Measurements from ENCODE around the gene FBXL14.

Gene FBXL14

DNA sequence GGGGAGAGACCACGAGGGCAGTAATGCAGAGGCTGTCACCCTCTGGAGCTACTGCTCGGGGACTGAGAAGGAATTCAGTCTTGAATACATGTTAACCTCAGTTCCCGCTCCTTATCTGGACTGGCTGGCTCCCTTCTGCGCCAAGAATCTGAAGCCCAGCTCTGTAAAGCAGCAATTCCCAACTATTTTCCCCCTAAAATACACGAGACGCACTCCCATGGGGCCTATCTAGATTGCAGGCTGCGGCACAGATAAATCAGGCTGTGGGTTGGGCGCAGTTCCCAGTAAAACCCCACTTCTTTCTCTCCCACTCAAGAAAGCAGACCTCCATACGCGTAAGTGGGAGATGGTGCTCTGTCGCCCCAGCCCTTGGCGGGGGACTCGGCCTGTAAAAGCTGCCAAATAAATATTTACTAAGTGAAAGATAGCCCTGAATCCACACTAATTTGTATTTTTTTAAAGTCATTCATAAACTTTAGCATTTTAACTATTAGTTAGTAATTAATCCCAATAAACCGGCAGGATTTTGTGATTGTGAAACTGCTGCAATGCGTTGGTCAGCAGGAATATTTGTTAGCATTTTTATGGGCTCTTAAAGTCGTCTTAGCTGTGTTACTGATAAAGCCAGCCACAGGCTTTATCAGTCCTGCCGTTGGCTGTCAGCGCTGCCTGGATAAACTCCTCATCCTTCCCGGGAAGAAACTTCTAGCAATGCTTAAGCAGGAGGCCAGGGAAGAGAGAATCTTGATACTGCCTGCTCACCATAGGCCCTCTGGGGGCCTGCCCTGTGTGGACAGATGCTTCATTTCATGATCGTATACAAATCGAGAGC lies 17.8 kb downstream of the FBXL14 start:
- Histone ChIP-seq H3K4ac (ENCODE audit: low read depth in 1 of 2, low read length in 2 of 2) (peak overlapping the region; percentile 24 to 46), H3K14ac (ENCODE audit: low read length in 2 of 2) (peak overlapping the region in 1 of 2 experiments; percentile 18), H3K4me1 (ENCODE audit: control insufficient read depth, insufficient read depth, low read depth, low read length) (peaks cover 34% of the 10 kb centered on the region), H3K23ac (ENCODE audit: low read length in 2 of 2) (no peak overlapping the region), H2AK5ac (ENCODE audit: low read length, severe bottlenecking) (no peak overlapping the region), H3K79me1 (replicated peaks; ENCODE audit: low read length, poor library complexity, severe bottlenecking) (peaks cover 17% of the 10 kb centered on the region), H3K4me3 (ENCODE audit: insufficient read depth in 1 of 2, low read depth in 1 of 2, low read length in 2 of 2) (peak overlapping the region in 1 of 2 experiments; percentile 68), H2BK120ac (ENCODE audit: low read depth, low read length) (no peak overlapping the region), H3K9me3 (ENCODE audit: control insufficient read depth, low read length) (no peaks in the 10 kb centered on the region), H2BK15ac (ENCODE audit: low read depth, poor library complexity, severe bottlenecking) (no peak overlapping the region), H2BK12ac (ENCODE audit: low read length in 2 of 2) (peak overlapping the region; percentile 45 to 51), H4K8ac (ENCODE audit: low read length) (no peak overlapping the region), H3K27me3 (ENCODE audit: control insufficient read depth in 1 of 2, insufficient read depth in 1 of 2, low read length in 2 of 2) (no peaks in the 10 kb centered on the region), H3K18ac (ENCODE audit: low read depth in 1 of 2, low read length in 2 of 2) (peak overlapping the region; percentile 38 to 81), H3K9ac (ENCODE audit: low read length) (peak overlapping the region; percentile 69), H4K91ac (ENCODE audit: low read length) (peak overlapping the region; percentile 70), H2AFZ (ENCODE audit: low read depth, low read length) (no peak overlapping the region), H3K4me2 (ENCODE audit: low read length, poor library complexity, severe bottlenecking) (peak overlapping the region; percentile 23), H2BK5ac (ENCODE audit: low read depth, low read length, poor library complexity, severe bottlenecking) (no peak overlapping the region), H3K36me3 (ENCODE audit: control insufficient read depth in 1 of 2, insufficient read depth in 2 of 2, low read depth in 1 of 2, low read length in 2 of 2) (no peaks in the 10 kb centered on the region), H3K27ac (ENCODE audit: low read length, poor library complexity, severe bottlenecking) (peak overlapping the region; percentile 32)
- DNase-seq = peak; percentile 88
- WGBS = 29% methylated on average over 19 of the region's 21 CpGs

DNA sequence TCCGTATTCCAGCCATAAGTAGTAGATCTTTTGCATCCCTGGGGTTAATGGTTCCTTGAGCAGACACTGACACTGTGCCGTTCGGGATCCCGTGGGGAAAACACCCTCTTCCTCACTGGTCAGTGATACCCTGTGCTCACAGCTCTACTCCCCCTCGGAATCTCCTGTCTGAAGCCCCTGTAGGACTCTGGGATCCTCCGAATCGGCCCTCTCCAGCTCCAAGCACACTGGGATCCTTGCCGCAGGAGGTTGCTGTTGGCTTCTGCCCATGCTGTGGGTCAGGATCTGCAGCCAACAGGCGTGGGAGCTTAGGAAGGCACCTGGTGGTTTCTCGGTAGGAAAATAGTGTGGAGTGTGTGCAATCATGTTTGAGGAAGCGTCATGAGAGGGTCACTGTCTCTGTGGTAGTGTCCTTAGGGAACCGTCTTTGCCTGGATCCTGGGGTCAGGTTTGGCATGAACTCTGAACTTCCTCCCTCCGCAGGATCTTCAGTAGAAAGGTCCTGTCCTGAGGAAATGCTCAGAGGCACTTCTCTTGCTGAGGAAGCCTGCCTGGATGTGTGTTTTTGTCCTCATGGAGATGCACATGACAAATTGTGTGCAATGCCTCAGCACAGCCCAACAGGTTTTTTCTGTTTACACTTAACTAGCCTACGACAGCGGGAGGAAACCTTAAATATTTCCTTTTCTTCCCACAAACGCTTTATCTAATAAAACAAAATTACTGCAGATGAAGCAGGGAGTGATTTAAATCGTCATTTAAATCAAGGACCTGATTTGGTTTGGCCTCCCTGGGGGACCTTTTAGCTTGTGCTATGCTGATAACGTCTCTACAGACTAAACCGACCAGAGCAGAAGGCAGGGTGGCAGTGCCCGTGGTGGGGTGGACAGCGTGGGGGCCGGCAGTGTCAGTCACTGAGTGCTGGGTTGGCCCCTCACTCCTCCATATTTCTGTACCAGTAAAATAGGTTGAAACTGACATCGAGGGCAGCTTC lies 18.7 kb downstream of the FBXL14 start:
- 65% methylated on average over 23 of the region's 23 CpGs for WGBS
- Histone ChIP-seq H2AK5ac (ENCODE audit: low read length, severe bottlenecking) (no peak overlapping the region), H3K79me1 (replicated peaks; ENCODE audit: low read length, poor library complexity, severe bottlenecking) (peaks cover 12% of the 10 kb centered on the region), H3K9ac (ENCODE audit: low read length) (peak overlapping the region; percentile 69), H3K4ac (ENCODE audit: low read depth in 1 of 2, low read length in 2 of 2) (peak overlapping the region; percentile 24 to 46), H2BK120ac (ENCODE audit: low read depth, low read length) (peak overlapping the region; percentile 35), H3K9me3 (ENCODE audit: control insufficient read depth, low read length) (no peaks in the 10 kb centered on the region), H3K27ac (ENCODE audit: low read length, poor library complexity, severe bottlenecking) (peak overlapping the region; percentile 32), H3K23ac (ENCODE audit: low read length in 2 of 2) (no peak overlapping the region), H2AFZ (ENCODE audit: low read depth, low read length) (no peak overlapping the region), H2BK15ac (ENCODE audit: low read depth, poor library complexity, severe bottlenecking) (peak overlapping the region; percentile 26), H3K18ac (ENCODE audit: low read depth in 1 of 2, low read length in 2 of 2) (peak overlapping the region; percentile 38 to 81), H4K8ac (ENCODE audit: low read length) (peak overlapping the region; percentile 21), H2BK12ac (ENCODE audit: low read length in 2 of 2) (peak overlapping the region; percentile 45 to 51), H3K4me3 (ENCODE audit: insufficient read depth in 1 of 2, low read depth in 1 of 2, low read length in 2 of 2) (peak overlapping the region in 1 of 2 experiments; percentile 68), H3K36me3 (ENCODE audit: control insufficient read depth in 1 of 2, insufficient read depth in 2 of 2, low read depth in 1 of 2, low read length in 2 of 2) (peaks cover 0 to 2% of the 10 kb centered on the region in 2 experiments), H3K4me2 (ENCODE audit: low read length, poor library complexity, severe bottlenecking) (peak overlapping the region; percentile 36), H3K14ac (ENCODE audit: low read length in 2 of 2) (peak overlapping the region in 1 of 2 experiments; percentile 53), H4K91ac (ENCODE audit: low read length) (peak overlapping the region; percentile 70), H3K4me1 (ENCODE audit: control insufficient read depth, insufficient read depth, low read depth, low read length) (peaks cover 31% of the 10 kb centered on the region), H3K27me3 (ENCODE audit: control insufficient read depth in 1 of 2, insufficient read depth in 1 of 2, low read length in 2 of 2) (no peaks in the 10 kb centered on the region), H2BK5ac (ENCODE audit: low read depth, low read length, poor library complexity, severe bottlenecking) (no peak overlapping the region)
- DNase-seq = peak; percentile 63

DNA sequence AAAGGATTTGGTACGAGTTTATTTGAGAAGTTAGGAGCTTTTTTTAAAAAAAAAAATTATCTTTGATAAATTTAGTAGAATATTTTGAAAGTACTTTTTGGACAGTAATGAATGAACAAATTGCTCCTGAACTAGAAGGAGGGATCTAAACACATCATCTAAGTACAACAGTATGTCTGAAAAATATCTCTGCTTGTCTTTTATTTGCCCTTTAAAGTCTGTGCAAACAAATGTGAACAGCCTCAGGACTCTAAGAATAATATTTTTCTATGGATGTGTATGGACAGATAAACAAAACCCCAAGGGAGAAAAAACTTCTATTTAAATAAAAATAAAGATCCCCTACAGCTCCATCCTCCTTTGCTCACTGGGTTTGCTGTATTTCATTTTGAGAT lies 19.5 kb downstream of the FBXL14 start:
- H3K27ac ChIP-seq (ENCODE audit: low read length, poor library complexity, severe bottlenecking) = no peak overlapping the region
- no peak overlapping the region for H2BK5ac ChIP-seq (ENCODE audit: low read depth, low read length, poor library complexity, severe bottlenecking)

More for the DNA sequence above, 19.5 kb downstream of the FBXL14 start:
- no peak for DNase-seq
- no peak overlapping the region for H3K18ac ChIP-seq (ENCODE audit: low read depth in 1 of 2, low read length in 2 of 2)
- H3K9me3 ChIP-seq (ENCODE audit: control insufficient read depth, low read length) = no peaks in the 10 kb centered on the region
- no peak overlapping the region for H3K14ac ChIP-seq (ENCODE audit: low read length in 2 of 2)
- H4K8ac ChIP-seq (ENCODE audit: low read length) = no peak overlapping the region
- no peak overlapping the region for H3K4me2 ChIP-seq (ENCODE audit: low read length, poor library complexity, severe bottlenecking)
- peaks cover 28% of the 10 kb centered on the region for H3K4me1 ChIP-seq (ENCODE audit: control insufficient read depth, insufficient read depth, low read depth, low read length)
- no peak overlapping the region for H2BK15ac ChIP-seq (ENCODE audit: low read depth, poor library complexity, severe bottlenecking)
- no peak overlapping the region for H2AFZ ChIP-seq (ENCODE audit: low read depth, low read length)
- H3K79me1 ChIP-seq (replicated peaks; ENCODE audit: low read length, poor library complexity, severe bottlenecking) = peaks cover 19% of the 10 kb centered on the region
- no peak overlapping the region for H3K4ac ChIP-seq (ENCODE audit: low read depth in 1 of 2, low read length in 2 of 2)
- no peaks in the 10 kb centered on the region for H3K27me3 ChIP-seq (ENCODE audit: control insufficient read depth in 1 of 2, insufficient read depth in 1 of 2, low read length in 2 of 2)
- H2BK120ac ChIP-seq (ENCODE audit: low read depth, low read length) = no peak overlapping the region
- H2AK5ac ChIP-seq (ENCODE audit: low read length, severe bottlenecking) = no peak overlapping the region
- H3K9ac ChIP-seq (ENCODE audit: low read length) = peak overlapping the region; percentile 69
- H4K91ac ChIP-seq (ENCODE audit: low read length) = no peak overlapping the region
- peaks cover 0 to 5% of the 10 kb centered on the region in 2 experiments for H3K36me3 ChIP-seq (ENCODE audit: control insufficient read depth in 1 of 2, insufficient read depth in 2 of 2, low read depth in 1 of 2, low read length in 2 of 2)
- WGBS = no CpG with 5 or more reads among the region's 1 CpG
- H3K23ac ChIP-seq (ENCODE audit: low read length in 2 of 2) = no peak overlapping the region
- H3K4me3 ChIP-seq (ENCODE audit: insufficient read depth in 1 of 2, low read depth in 1 of 2, low read length in 2 of 2) = no peak overlapping the region
- H2BK12ac ChIP-seq (ENCODE audit: low read length in 2 of 2) = no peak overlapping the region

Measured in mesenchymal stem cell (in vitro differentiated cells and primary cell).